Endothelial cell (in vitro differentiated cells): ENCODE results near the gene RPTOR. TPM values are rescaled to one million over a fixed set of nuclear protein-coding genes. Genes with fewer than 3 reads are reported as not detected.

Experiments
- DNase-seq: peaks from one replicate; pipeline ENCODE4 v3.0.0; 2021; ENCODE audit warnings: low spot score
- H3K27ac Mint-ChIP-seq: one replicate; pipeline ENCODE4 v1.8.0; 2021; ENCODE audit warnings: mixed read lengths, inconsistent platforms; ENCODE audit not compliant: unreplicated experiment
- H3K27me3 Mint-ChIP-seq: one replicate; pipeline ENCODE4 v1.8.0; 2021; ENCODE audit warnings: mild to moderate bottlenecking, moderate library complexity, mixed read lengths, inconsistent platforms; ENCODE audit not compliant: unreplicated experiment
- H3K36me3 Mint-ChIP-seq: one replicate; pipeline ENCODE4 v1.8.0; 2021; ENCODE audit warnings: mild to moderate bottlenecking, low read depth, mixed read lengths, inconsistent platforms; ENCODE audit not compliant: unreplicated experiment
- H3K4me1 Mint-ChIP-seq: one replicate; pipeline ENCODE4 v1.8.0; 2021; ENCODE audit warnings: mild to moderate bottlenecking, mixed read lengths, inconsistent platforms; ENCODE audit not compliant: unreplicated experiment
- H3K4me3 Mint-ChIP-seq: one replicate; pipeline ENCODE4 v1.8.0; 2021; ENCODE audit warnings: mild to moderate bottlenecking, mixed read lengths, inconsistent platforms; ENCODE audit not compliant: unreplicated experiment
- H3K9me3 Mint-ChIP-seq: one replicate; pipeline ENCODE4 v1.8.0; 2021; ENCODE audit warnings: mixed read lengths, inconsistent platforms; ENCODE audit not compliant: unreplicated experiment
- CTCF ChIP-seq: fragments of 200-600 bp; sonication (generic); IDR thresholded peaks from one replicate; pipeline ENCODE4 v1.5.0; 2021; ENCODE audit warnings: antibody characterized with exemption; ENCODE audit not compliant: unreplicated experiment
- total RNA-seq: library from RNA; stranded (reverse); fragmentation: NEBNext Ultra II Directional; extraction: Animal tissue kit (Norgen Biotek cat#: 25700); gene quantifications from one replicate; pipeline ENCODE4 v1.2.1, GENCODE V29; 2021; ENCODE audit not compliant: unreplicated experiment

RPTOR gene
- total RNA-seq, 1 donor from 2014 or later, result 36.7 TPM

- Mint-ChIP-seq H3K27ac (no peak overlapping the region), H3K4me3 (no peak overlapping the region), H3K27me3 (no peaks in the 10 kb centered on the region), H3K36me3 (peaks cover 5% of the 10 kb centered on the region), H3K4me1 (peaks cover 25% of the 10 kb centered on the region), H3K9me3 (no peaks in the 10 kb centered on the region)
- DNase-seq, result no peak
- no peak for TF ChIP-seq CTCF
Observed at GRCh38 chr17:80691784-80692183, 147.1 kb downstream of the RPTOR start.

- peaks cover 2% of the 10 kb centered on the region for H3K27me3 Mint-ChIP-seq
- peaks cover 37% of the 10 kb centered on the region for H3K4me1 Mint-ChIP-seq
- H3K27ac Mint-ChIP-seq, result no peak overlapping the region
- TF ChIP-seq CTCF, result no peak
- no peaks in the 10 kb centered on the region for H3K9me3 Mint-ChIP-seq
- DNase-seq, result no peak
- H3K4me3 Mint-ChIP-seq, result no peak overlapping the region
- H3K36me3 Mint-ChIP-seq, result no peaks in the 10 kb centered on the region
Observed at GRCh38 chr17:80692931-80693467, 148.4 kb downstream of the RPTOR start.

- no peak overlapping the region for H3K27ac Mint-ChIP-seq
- no peak for DNase-seq
- H3K27me3 Mint-ChIP-seq, result peaks cover 2% of the 10 kb centered on the region
- peaks cover 40% of the 10 kb centered on the region for H3K4me1 Mint-ChIP-seq
- H3K36me3 Mint-ChIP-seq, result no peaks in the 10 kb centered on the region
- H3K9me3 Mint-ChIP-seq, result no peaks in the 10 kb centered on the region
- no peak for TF ChIP-seq CTCF
- H3K4me3 Mint-ChIP-seq, result no peak overlapping the region
Observed at GRCh38 chr17:80693511-80693910, 148.9 kb downstream of the RPTOR start.

- H3K36me3 Mint-ChIP-seq, result no peaks in the 10 kb centered on the region
Observed at GRCh38 chr17:80694085-80694991, 149.7 kb downstream of the RPTOR start.

More at GRCh38 chr17:80694085-80694991, 149.7 kb downstream of the RPTOR start:
- Mint-ChIP-seq H3K27ac (peak overlapping the region; percentile 17), H3K9me3 (no peaks in the 10 kb centered on the region), H3K4me3 (no peak overlapping the region), H3K27me3 (peaks cover 2% of the 10 kb centered on the region), H3K4me1 (peaks cover 47% of the 10 kb centered on the region)
- TF ChIP-seq CTCF, result no peak
- no peak for DNase-seq
